GM18502 (cell line): ENCODE results near the gene TUBGCP6.

ENCODE experiments used
- ATAC-seq: cut with Tn5 transposase; IDR thresholded peaks from one replicate; pipeline ENCODE4 v1.9.1; 2021; ENCODE audit warnings: mild to moderate bottlenecking; ENCODE audit not compliant: unreplicated experiment, poor library complexity

Gene TUBGCP6

GRCh38 chr22:50266994-50267393 lies 22.2 kb upstream of the TUBGCP6 start:
- ATAC-seq: no peak

- ATAC-seq: no peak
These were observed 20.3 kb upstream of the TUBGCP6 start for GRCh38 chr22:50264946-50265669.

- no peak for ATAC-seq
These were observed 19.4 kb upstream of the TUBGCP6 start for GRCh38 chr22:50264104-50264745.

- ATAC-seq: no peak
These were observed 18.3 kb upstream of the TUBGCP6 start for GRCh38 chr22:50262973-50263617.

- ATAC-seq: no peak
These were observed 17.7 kb upstream of the TUBGCP6 start for GRCh38 chr22:50262460-50262911.

GRCh38 chr22:50261615-50262459 lies 17.0 kb upstream of the TUBGCP6 start, which contains the start of gene MAPK12:
TSS of gene MAPK12 (minus strand) at chr22:50261683. CDS start at chr22:50261509, 174 bp downstream.
- ATAC-seq: no peak

- ATAC-seq: no peak
These were observed 16.2 kb upstream of the TUBGCP6 start for GRCh38 chr22:50260801-50261614.

GRCh38 chr22:50260434-50260800 lies 15.6 kb upstream of the TUBGCP6 start:
- ATAC-seq: no peak

- ATAC-seq: no peak
These were observed 14.5 kb upstream of the TUBGCP6 start for GRCh38 chr22:50259302-50259701.

GRCh38 chr22:50258361-50259292 lies 13.8 kb upstream of the TUBGCP6 start:
- no peak for ATAC-seq

GRCh38 chr22:50257451-50258360 lies 12.9 kb upstream of the TUBGCP6 start:
- no peak for ATAC-seq

- ATAC-seq: no peak
These were observed 12.2 kb upstream of the TUBGCP6 start for GRCh38 chr22:50257041-50257440.

GRCh38 chr22:50256258-50256862 lies 11.5 kb upstream of the TUBGCP6 start:
- no peak for ATAC-seq

GRCh38 chr22:50255607-50256006 lies 10.8 kb upstream of the TUBGCP6 start:
- no peak for ATAC-seq

GRCh38 chr22:50255099-50255498 lies 10.3 kb upstream of the TUBGCP6 start:
- no peak for ATAC-seq

- ATAC-seq: no peak
These were observed 9.1 kb upstream of the TUBGCP6 start for GRCh38 chr22:50253941-50254340.
